ENCODE measurements around the gene TRMT61A.
"Not testable (repeated sequence)": the region's sequence is repeated elsewhere in the genome, so short reads cannot be mapped to it uniquely, and the experiment has no call there.

Gene TRMT61A

GRCh38 chr14:103519837-103520212, 9.2 kb upstream of the TRMT61A start:
- Histone ChIP-seq H3K36me3 (ENCODE audit: insufficient read depth, low read length) (peaks cover 15% of the 10 kb centered on the region), H3K27me3 (ENCODE audit: control insufficient read depth in 1 of 2, insufficient read depth in 2 of 2, low read length in 2 of 2) (no peaks in the 10 kb centered on the region), H3K9me3 (ENCODE audit: low read length) (no peaks in the 10 kb centered on the region), H3K4me1 (ENCODE audit: insufficient read depth, low read length) (peaks cover 50% of the 10 kb centered on the region), H3K9ac (ENCODE audit: low read length) (peak overlapping the region; percentile 27), H3K27ac (ENCODE audit: low read depth, low read length) (peak overlapping the region; percentile 86), H3K4me3 (ENCODE audit: low read depth in 1 of 2, low read length in 2 of 2) (peak overlapping the region; percentile 34 to 65)

GRCh38 chr14:103520269-103520656, 8.7 kb upstream of the TRMT61A start:
- Histone ChIP-seq H3K4me1 (ENCODE audit: insufficient read depth, low read length) (peaks cover 54% of the 10 kb centered on the region), H3K9ac (ENCODE audit: low read length) (peak overlapping the region; percentile 27)

GRCh38 chr14:103520657-103521437, 8.1 kb upstream of the TRMT61A start:
- Histone ChIP-seq H3K9me3 (ENCODE audit: low read length) (no peaks in the 10 kb centered on the region), H3K4me3 (ENCODE audit: low read depth in 1 of 2, low read length in 2 of 2) (peak overlapping the region; percentile 62 to 65), H3K4me1 (ENCODE audit: insufficient read depth, low read length) (peaks cover 60% of the 10 kb centered on the region), H3K27me3 (ENCODE audit: control insufficient read depth in 1 of 2, insufficient read depth in 2 of 2, low read length in 2 of 2) (no peaks in the 10 kb centered on the region), H3K27ac (ENCODE audit: low read depth, low read length) (peak overlapping the region; percentile 86), H3K36me3 (ENCODE audit: insufficient read depth, low read length) (peaks cover 15% of the 10 kb centered on the region), H3K9ac (ENCODE audit: low read length) (peak overlapping the region; percentile 27)

More at GRCh38 chr14:103520269-103520656, 8.7 kb upstream of the TRMT61A start:
- Histone ChIP-seq H3K36me3 (ENCODE audit: insufficient read depth, low read length) (peaks cover 15% of the 10 kb centered on the region), H3K4me3 (ENCODE audit: low read depth in 1 of 2, low read length in 2 of 2) (peak overlapping the region; percentile 34 to 65), H3K27ac (ENCODE audit: low read depth, low read length) (peak overlapping the region; percentile 86), H3K27me3 (ENCODE audit: control insufficient read depth in 1 of 2, insufficient read depth in 2 of 2, low read length in 2 of 2) (no peaks in the 10 kb centered on the region), H3K9me3 (ENCODE audit: low read length) (no peaks in the 10 kb centered on the region)

GRCh38 chr14:103521438-103521950, 7.5 kb upstream of the TRMT61A start:
- Histone ChIP-seq H3K27me3 (ENCODE audit: control insufficient read depth in 1 of 2, insufficient read depth in 2 of 2, low read length in 2 of 2) (no peaks in the 10 kb centered on the region), H3K9me3 (ENCODE audit: low read length) (no peaks in the 10 kb centered on the region), H3K4me3 (ENCODE audit: low read depth in 1 of 2, low read length in 2 of 2) (peak overlapping the region; percentile 62 to 65), H3K36me3 (ENCODE audit: insufficient read depth, low read length) (peaks cover 15% of the 10 kb centered on the region), H3K9ac (ENCODE audit: low read length) (no peak overlapping the region), H3K27ac (ENCODE audit: low read depth, low read length) (peak overlapping the region; percentile 86), H3K4me1 (ENCODE audit: insufficient read depth, low read length) (peaks cover 65% of the 10 kb centered on the region)

- H3K27ac ChIP-seq (ENCODE audit: low read depth, low read length) = peak overlapping the region; percentile 86
- peaks cover 15% of the 10 kb centered on the region for H3K36me3 ChIP-seq (ENCODE audit: insufficient read depth, low read length)
- H3K4me3 ChIP-seq (ENCODE audit: low read depth in 1 of 2, low read length in 2 of 2) = peak overlapping the region; percentile 62 to 71
- H3K9me3 ChIP-seq (ENCODE audit: low read length) = no peaks in the 10 kb centered on the region
- H3K27me3 ChIP-seq (ENCODE audit: control insufficient read depth in 1 of 2, insufficient read depth in 2 of 2, low read length in 2 of 2) = no peaks in the 10 kb centered on the region
- peaks cover 70% of the 10 kb centered on the region for H3K4me1 ChIP-seq (ENCODE audit: insufficient read depth, low read length)
- peak overlapping the region; percentile 57 for H3K9ac ChIP-seq (ENCODE audit: low read length)
These were observed 6.9 kb upstream of the TRMT61A start for GRCh38 chr14:103521951-103522563.

GRCh38 chr14:103522649-103523574, 6.1 kb upstream of the TRMT61A start, which contains the start of gene CKB:
TSS of gene CKB (minus strand) at chr14:103522830. CDS start at chr14:103522493, 337 bp downstream.
- H3K9ac ChIP-seq (ENCODE audit: low read length) = peak within 1 kb of the TSS; percentile 57
- no peaks in the 10 kb centered on the region for H3K9me3 ChIP-seq (ENCODE audit: low read length)
- H3K36me3 ChIP-seq (ENCODE audit: insufficient read depth, low read length) = peaks cover 15% of the 10 kb centered on the region
- peak within 1 kb of the TSS; percentile 66 to 71 for H3K4me3 ChIP-seq (ENCODE audit: low read depth in 1 of 2, low read length in 2 of 2)
- H3K27me3 ChIP-seq (ENCODE audit: control insufficient read depth in 1 of 2, insufficient read depth in 2 of 2, low read length in 2 of 2) = no peaks in the 10 kb centered on the region
- H3K27ac ChIP-seq (ENCODE audit: low read depth, low read length) = peak within 1 kb of the TSS; percentile 86
- H3K4me1 ChIP-seq (ENCODE audit: insufficient read depth, low read length) = peaks cover 70% of the 10 kb centered on the region

GRCh38 chr14:103523575-103523954, 5.4 kb upstream of the TRMT61A start:
- Histone ChIP-seq H3K4me1 (ENCODE audit: insufficient read depth, low read length) (peaks cover 70% of the 10 kb centered on the region), H3K4me3 (ENCODE audit: low read depth in 1 of 2, low read length in 2 of 2) (peak overlapping the region in 1 of 2 donors; percentile 41), H3K27me3 (ENCODE audit: control insufficient read depth in 1 of 2, insufficient read depth in 2 of 2, low read length in 2 of 2) (no peaks in the 10 kb centered on the region), H3K9ac (ENCODE audit: low read length) (no peak overlapping the region), H3K9me3 (ENCODE audit: low read length) (no peaks in the 10 kb centered on the region), H3K27ac (ENCODE audit: low read depth, low read length) (peak overlapping the region; percentile 59), H3K36me3 (ENCODE audit: insufficient read depth, low read length) (peaks cover 15% of the 10 kb centered on the region)

GRCh38 chr14:103524002-103524935, 4.7 kb upstream of the TRMT61A start:
- Histone ChIP-seq H3K9ac (ENCODE audit: low read length) (no peak overlapping the region), H3K9me3 (ENCODE audit: low read length) (no peaks in the 10 kb centered on the region), H3K27me3 (ENCODE audit: control insufficient read depth in 1 of 2, insufficient read depth in 2 of 2, low read length in 2 of 2) (no peaks in the 10 kb centered on the region), H3K4me1 (ENCODE audit: insufficient read depth, low read length) (peaks cover 65% of the 10 kb centered on the region), H3K4me3 (ENCODE audit: low read depth in 1 of 2, low read length in 2 of 2) (no peak overlapping the region), H3K36me3 (ENCODE audit: insufficient read depth, low read length) (peaks cover 12% of the 10 kb centered on the region), H3K27ac (ENCODE audit: low read depth, low read length) (peak overlapping the region; percentile 5)

DNA sequence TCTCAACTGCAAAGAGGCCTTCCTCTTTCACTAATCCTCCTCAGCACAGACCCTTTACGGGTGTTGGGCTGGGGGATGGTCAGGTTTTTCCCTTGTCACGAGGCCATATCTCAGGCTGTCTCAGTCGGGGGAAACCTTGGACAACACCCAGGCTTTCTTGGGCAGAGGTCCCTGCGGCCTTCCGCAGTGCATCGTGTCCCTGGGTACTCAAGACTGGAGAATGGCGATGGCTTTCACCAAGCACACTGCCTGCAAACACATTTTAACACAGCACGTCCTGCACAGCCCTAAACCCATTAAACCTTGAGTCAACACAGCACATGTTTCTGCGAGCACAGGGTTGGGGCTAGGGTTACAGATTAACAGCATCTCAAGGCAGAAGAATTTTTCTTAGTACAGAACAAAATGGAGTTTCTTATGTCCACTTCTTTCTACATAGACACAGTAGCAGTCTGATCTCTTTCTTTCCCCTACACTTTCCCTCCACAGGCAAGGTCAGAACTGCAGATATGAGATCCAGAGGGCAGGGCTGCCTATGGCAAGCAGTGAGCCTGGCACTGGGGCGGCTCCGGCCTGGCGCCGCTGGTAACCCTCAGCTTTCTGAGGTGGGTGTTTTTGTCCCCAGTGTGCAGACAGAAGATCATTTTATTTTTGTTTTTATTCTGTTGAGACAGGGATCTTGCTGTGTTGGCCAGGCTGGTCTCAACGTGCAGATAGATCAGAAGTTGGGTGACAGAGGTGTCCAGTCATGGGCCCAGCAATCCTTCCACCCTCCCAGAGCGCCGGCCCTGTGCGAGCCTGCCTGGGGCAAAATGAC, 3.4 kb upstream of the TRMT61A start:
- not testable (repeated sequence) for H3K4me3 ChIP-seq (ENCODE audit: low read depth in 1 of 2, low read length in 2 of 2); H3K36me3 ChIP-seq (ENCODE audit: insufficient read depth, low read length); H3K9ac ChIP-seq (ENCODE audit: low read length); H3K27me3 ChIP-seq (ENCODE audit: control insufficient read depth in 1 of 2, insufficient read depth in 2 of 2, low read length in 2 of 2); H3K9me3 ChIP-seq (ENCODE audit: low read length)
- Histone ChIP-seq H3K4me1 (ENCODE audit: insufficient read depth, low read length) (peaks cover 65% of the 10 kb centered on the region), H3K27ac (ENCODE audit: low read depth, low read length) (peak overlapping the region; percentile 61)

Data from muscle layer of colon (tissue), 2 donors.